H9 (cell line): ENCODE data around the gene PTPN12. TPM values are rescaled to one million over a fixed set of nuclear protein-coding genes. Genes with fewer than 3 reads are reported as not detected.

Source experiments
- DNase-seq: peaks from one replicate; pipeline ENCODE4 v3.0.0-alpha.2; 2017
- H2AFZ ChIP-seq: one replicate; pipeline ENCODE4 v1.6.1; 2013; ENCODE audit warnings: mild to moderate bottlenecking, low read length, control low read depth, moderate library complexity
- H2AK5ac ChIP-seq: 2 replicates; pipeline ENCODE4 v1.6.1; 2013; ENCODE audit warnings: low read length, control low read depth, mixed read lengths; ENCODE audit not compliant: insufficient read length
- H2BK120ac ChIP-seq: one replicate; pipeline ENCODE4 v1.6.1; 2013; ENCODE audit warnings: low read depth, mild to moderate bottlenecking, low read length, control low read depth, inconsistent platforms; ENCODE audit not compliant: poor library complexity, severe bottlenecking
- H2BK12ac ChIP-seq: 2 replicates; pipeline ENCODE4 v1.6.1; 2013; ENCODE audit warnings: low read length, control low read depth, mixed read lengths, low read depth; ENCODE audit not compliant: insufficient read length
- H2BK15ac ChIP-seq: 2 replicates; pipeline ENCODE4 v1.6.1; 2013; ENCODE audit warnings: low read depth, low read length, control low read depth
- H2BK20ac ChIP-seq: one replicate; pipeline ENCODE4 v1.6.1; 2013; ENCODE audit warnings: low read depth, mild to moderate bottlenecking, low read length, control low read depth, inconsistent platforms; ENCODE audit not compliant: poor library complexity, severe bottlenecking
- H2BK5ac ChIP-seq: 2 replicates; pipeline ENCODE4 v1.6.1; 2013; ENCODE audit warnings: low read length, control low read depth, mixed read lengths; ENCODE audit not compliant: insufficient read length
- H3K14ac ChIP-seq: 2 replicates; pipeline ENCODE4 v1.6.1; 2013; ENCODE audit warnings: low read length, control low read depth; ENCODE audit not compliant: insufficient read depth
- H3K18ac ChIP-seq: 2 replicates; pipeline ENCODE4 v1.6.1; 2013; ENCODE audit warnings: low read depth, mild to moderate bottlenecking, mixed read lengths, low read length, control low read depth; ENCODE audit not compliant: insufficient read length
- H3K23ac ChIP-seq: 2 replicates; pipeline ENCODE4 v1.6.1; 2013; ENCODE audit warnings: low read length, control low read depth, mixed read lengths, low read depth; ENCODE audit not compliant: insufficient read length
- H3K23me2 ChIP-seq: 2 replicates; pipeline ENCODE4 v1.6.1; 2013; ENCODE audit warnings: low read depth, mild to moderate bottlenecking, mixed read lengths, low read length, control low read depth; ENCODE audit not compliant: insufficient read length, poor library complexity, severe bottlenecking
- H3K27ac ChIP-seq: 2 replicates; pipeline ENCODE4 v1.5.1; 2013; ENCODE audit warnings: low read length, control low read depth, mixed read lengths, low read depth; ENCODE audit not compliant: insufficient read length
- H3K27me3 ChIP-seq: 2 replicates; pipeline ENCODE4 v1.6.1; 2013; ENCODE audit warnings: low read length, control low read depth, inconsistent platforms; ENCODE audit not compliant: insufficient read depth
- H3K4ac ChIP-seq: 2 replicates; pipeline ENCODE4 v1.6.1; 2013; ENCODE audit warnings: low read depth, mild to moderate bottlenecking, control low read depth, inconsistent platforms, low read length, moderate library complexity
- H3K4me1 ChIP-seq: 2 replicates; pipeline ENCODE4 v1.6.1; 2013; ENCODE audit warnings: low read length, control low read depth, inconsistent platforms; ENCODE audit not compliant: insufficient read depth
- H3K4me2 ChIP-seq: 2 replicates; pipeline ENCODE4 v1.6.1; 2013; ENCODE audit warnings: low read length, control low read depth, mixed read lengths; ENCODE audit not compliant: insufficient read length, insufficient read depth
- H3K56ac ChIP-seq: 2 replicates; pipeline ENCODE4 v1.6.1; 2013; ENCODE audit warnings: low read depth, mild to moderate bottlenecking, mixed read lengths, low read length, control low read depth; ENCODE audit not compliant: insufficient read length
- H3K79me1 ChIP-seq: 2 replicates; pipeline ENCODE4 v1.6.1; 2013; ENCODE audit warnings: low read depth, mild to moderate bottlenecking, moderate library complexity, low read length, control low read depth, inconsistent platforms; ENCODE audit not compliant: insufficient read depth, poor library complexity, severe bottlenecking
- H3K79me2 ChIP-seq: 2 replicates; pipeline ENCODE4 v1.6.1; 2013; ENCODE audit warnings: low read length, control low read depth, inconsistent platforms; ENCODE audit not compliant: insufficient read depth
- H3K9ac ChIP-seq: 2 replicates; pipeline ENCODE4 v1.6.1; 2013; ENCODE audit warnings: low read length, control low read depth, mixed read lengths; ENCODE audit not compliant: insufficient read length; ENCODE audit errors: extremely low read depth
- H3K9me3 ChIP-seq: one replicate; pipeline ENCODE4 v1.6.1; 2013; ENCODE audit warnings: low read depth, low read length, inconsistent platforms; ENCODE audit not compliant: control insufficient read depth
- H3T11ph ChIP-seq: one replicate; pipeline ENCODE4 v1.6.1; 2013; ENCODE audit warnings: mild to moderate bottlenecking, low read length, control low read depth, inconsistent platforms
- H4K20me1 ChIP-seq: one replicate; pipeline ENCODE4 v1.6.1; 2013; ENCODE audit not compliant: control insufficient read depth, insufficient read length, insufficient read depth
- H4K5ac ChIP-seq: 2 replicates; pipeline ENCODE4 v1.6.1; 2013; ENCODE audit warnings: low read depth, mild to moderate bottlenecking, mixed read lengths, low read length, control low read depth; ENCODE audit not compliant: insufficient read length
- H4K8ac ChIP-seq: replicated peaks from 2 replicates; pipeline ENCODE4 v1.6.1; 2013; ENCODE audit warnings: low read length, control low read depth, mixed read lengths, low read depth; ENCODE audit not compliant: insufficient read length
- H4K91ac ChIP-seq: 2 replicates; pipeline ENCODE4 v1.6.1; 2013; ENCODE audit warnings: low read depth, mild to moderate bottlenecking, moderate library complexity, mixed read lengths, low read length, control low read depth; ENCODE audit not compliant: insufficient read length
- H3K27ac Mint-ChIP-seq, 3 experiments: 2 replicates in 2 of 3; 3 replicates in 1 of 3; pipeline ENCODE4 v1.8.0; 2020 to 2021; ENCODE audit warnings: mixed read lengths in 3 of 3, mild to moderate bottlenecking in 1 of 3, moderate library complexity in 1 of 3
- H3K27me3 Mint-ChIP-seq: 2 replicates; pipeline ENCODE4 v1.8.0; 2021; ENCODE audit warnings: low read depth, mild to moderate bottlenecking, moderate library complexity, mixed read lengths
- H3K36me3 Mint-ChIP-seq, 3 experiments: 2 replicates in 2 of 3; 3 replicates in 1 of 3; pipeline ENCODE4 v1.8.0; 2020 to 2021; ENCODE audit warnings: low read depth in 3 of 3, mixed read lengths in 3 of 3; ENCODE audit not compliant: insufficient read depth in 1 of 3
- H3K4me1 Mint-ChIP-seq, 2 experiments: 2 replicates each; pipeline ENCODE4 v1.8.0; 2020; ENCODE audit warnings: mixed read lengths in 2 of 2
- H3K4me3 Mint-ChIP-seq, 2 experiments: 2 replicates in 1 of 2; 3 replicates in 1 of 2; pipeline ENCODE4 v1.8.0; 2020 to 2021; ENCODE audit warnings: mild to moderate bottlenecking in 2 of 2, mixed read lengths in 2 of 2, moderate library complexity in 1 of 2
- H3K9me3 Mint-ChIP-seq, 2 experiments: 2 replicates in 1 of 2; 3 replicates in 1 of 2; pipeline ENCODE4 v1.8.0; 2020; ENCODE audit warnings: mild to moderate bottlenecking in 2 of 2, mixed read lengths in 2 of 2, moderate library complexity in 1 of 2
- CTCF ChIP-seq: fragments of 200-600 bp; sonication (generic); conservative IDR thresholded peaks from 3 replicates; pipeline ENCODE4 v1.8.0; 2021; ENCODE audit warnings: antibody characterized with exemption, mild to moderate bottlenecking
- WGBS: extraction: QIAGEN DNeasy Blood & Tissue Kit; methylation state at CpG from one replicate; pipeline ENCODE4 v1.1.7; 2013; ENCODE audit warnings: missing lambda C conversion rate, low lambda C conversion rate, mixed read lengths; ENCODE audit not compliant: insufficient read length; ENCODE audit errors: extremely low coverage; 5-methylcytosine and 5-hydroxymethylcytosine counted together
- total RNA-seq: library from RNA; stranded (reverse); gene quantifications from 2 replicates; pipeline ENCODE4 v1.2.1, GENCODE V29; 2021

Gene PTPN12
- total RNA-seq, 1 experiment from 2014 or later: 128 TPM

GRCh38 chr7:77544518-77544917, 7.4 kb downstream of the PTPN12 start:
- Histone ChIP-seq H2AK5ac (no peak overlapping the region), H4K91ac (no peak overlapping the region), H3K4ac (no peak overlapping the region), H2BK5ac (no peak overlapping the region), H3K4me2 (no peak overlapping the region), H3K27ac (no peak overlapping the region), H3K79me2 (peaks cover 71% of the 10 kb centered on the region; the same call in 1 of the 2 replicates), H3K56ac (no peak overlapping the region), H4K20me1 (no peaks in the 10 kb centered on the region), H2BK120ac (no peak overlapping the region), H3K18ac (no peak overlapping the region), H2AFZ (no peak overlapping the region), H3T11ph (no peak overlapping the region), H3K23me2 (no peaks in the 10 kb centered on the region), H4K5ac (no peak overlapping the region), H2BK15ac (no peak overlapping the region), H3K9ac (no peak overlapping the region), H3K9me3 (no peaks in the 10 kb centered on the region), H3K27me3 (no peaks in the 10 kb centered on the region), H3K23ac (no peak overlapping the region), H2BK12ac (no peak overlapping the region), H3K79me1 (peaks cover 4% of the 10 kb centered on the region), H3K4me1 (peaks cover 6% of the 10 kb centered on the region; the same call in 1 of the 2 replicates), H2BK20ac (no peak overlapping the region), H3K14ac (no peak overlapping the region), H4K8ac (no peak overlapping the region)
- Mint-ChIP-seq H3K27me3 (no peaks in the 10 kb centered on the region), H3K4me1 (peaks cover 62 to 63% of the 10 kb centered on the region in 2 experiments), H3K27ac (no peak overlapping the region), H3K4me3 (no peak overlapping the region), H3K9me3 (no peaks in the 10 kb centered on the region; a peak in 1 of 5 replicates), H3K36me3 (peaks cover 2 to 7% (median 4%) of the 10 kb centered on the region in 3 experiments; a peak in 5 of 7 replicates)
- WGBS: no CpG with 5 or more reads among the region's 2 CpGs
- DNase-seq: no peak
- no peak for TF ChIP-seq CTCF
